Posterior vena cava (tissue), 2 donors: ENCODE results near the gene BBS5. TPM values are rescaled to one million over a fixed set of nuclear protein-coding genes. Genes with fewer than 3 reads are reported as not detected.
"Not testable (repeated sequence)": the region's sequence is repeated elsewhere in the genome, so short reads cannot be mapped to it uniquely, and the experiment has no call there.

ENCODE experiments used
- DNase-seq: peaks from one replicate; pipeline ENCODE4 v3.0.0-alpha.2; 2020; ENCODE audit warnings: low spot score
- intact Hi-C, 2 donors: fragments of 100-400 bp; cut with DNase I; formaldehyde crosslinking; loops; one replicate each; pipeline versions ENCODE4 v1.14.1 to v1.14.2; 2022 to 2023
- total RNA-seq, 2 donors: library from RNA; stranded (reverse); fragmentation: NEBNext Ultra II Directional; extraction: Animal tissue kit (Norgen Biotek cat#: 25700); gene quantifications; one replicate each; pipeline ENCODE4 v1.2.1, GENCODE V29; 2021
- donor health status: DM: yes; HTN: yes; CAD: no.
- donor health status: DM: yes; HTN: yes; CAD: no.

The BBS5 gene
- total RNA-seq, 2 donors from 2014 or later = 7.8 to 9.8 TPM

DNA sequence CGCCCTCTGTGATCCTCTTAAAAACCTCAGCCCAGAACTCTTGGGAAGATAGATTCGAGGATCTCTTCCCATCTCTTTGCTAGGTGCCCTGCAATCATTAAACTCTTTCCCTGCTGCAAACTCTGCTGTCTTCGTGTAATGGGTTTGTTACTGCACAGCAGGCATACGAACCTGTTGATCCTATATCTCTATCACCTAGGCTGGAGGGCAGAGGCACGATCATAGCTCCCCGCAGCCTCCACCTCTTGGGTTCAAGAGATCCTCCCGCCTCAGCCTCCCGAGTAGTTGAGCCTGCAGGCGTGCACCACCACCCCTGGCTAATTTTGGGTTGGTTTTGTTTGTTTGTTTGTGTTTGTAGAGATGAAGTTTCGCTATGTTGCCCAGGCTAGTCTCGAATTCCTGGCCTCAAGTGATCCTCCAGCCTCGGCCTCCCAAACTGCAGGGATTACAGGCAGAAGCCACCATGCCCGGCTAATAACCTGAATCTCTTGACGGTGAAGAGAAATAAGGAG lies 493 bp upstream of the BBS5 start:
- intact Hi-C loops = no loop called here
- no peak for DNase-seq

GRCh38 chr2:169480079-169480465 lies 778 bp downstream of the BBS5 start:
- intact Hi-C loops = no loop called here
- no peak for DNase-seq

DNA sequence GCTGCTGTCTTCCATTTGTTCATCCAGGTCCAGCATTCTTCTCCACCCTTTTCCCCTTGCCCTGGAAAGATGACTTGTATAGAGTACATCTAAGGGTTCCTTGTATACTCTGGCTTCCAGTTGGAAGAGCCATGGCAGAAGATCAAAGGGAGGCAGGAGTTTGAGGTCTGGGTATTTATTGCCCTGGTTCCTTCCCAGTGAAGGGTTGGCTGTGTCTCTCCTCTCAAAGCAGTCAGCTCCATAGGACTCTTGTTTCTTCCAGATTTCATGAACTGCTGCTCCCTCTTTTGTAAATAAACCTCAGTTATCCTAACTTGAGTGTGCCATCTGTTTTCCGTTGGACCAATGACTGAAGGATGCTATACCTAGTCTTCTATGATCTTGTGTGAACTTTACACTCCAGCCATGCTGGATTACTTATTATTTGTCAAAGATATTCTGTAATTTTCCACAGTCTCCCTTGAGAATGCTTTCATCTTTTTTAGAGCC lies 6.4 kb downstream of the BBS5 start:
- intact Hi-C loops = no loop called here

GRCh38 chr2:169486487-169486886 lies 7.2 kb downstream of the BBS5 start:
- intact Hi-C loops = no loop called here
- DNase-seq = no peak

More for the DNA sequence above, 6.4 kb downstream of the BBS5 start:
- no peak for DNase-seq

GRCh38 chr2:169490834-169491233 lies 11.5 kb downstream of the BBS5 start:
- intact Hi-C loops = no loop called here
- no peak for DNase-seq

DNA sequence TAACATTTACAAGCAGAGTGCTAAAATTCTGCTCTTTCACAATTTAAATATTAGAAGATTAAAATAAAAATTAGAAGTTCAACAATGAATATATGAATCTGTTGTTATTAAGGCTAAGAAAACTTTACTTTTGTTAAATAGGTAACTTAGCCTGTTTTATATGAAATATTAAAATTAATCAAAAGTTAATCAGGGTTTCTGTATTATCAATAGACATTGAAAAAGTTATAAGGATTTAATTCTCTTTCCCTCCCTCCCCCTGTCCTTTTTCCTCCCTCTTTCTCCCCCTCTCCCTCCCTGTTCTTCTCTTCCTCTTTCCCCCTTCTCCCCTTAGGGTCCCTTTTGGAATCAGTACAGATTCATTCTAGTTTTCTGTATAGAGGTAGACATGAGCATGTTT lies 12.1 kb downstream of the BBS5 start:
- no peak for DNase-seq
- intact Hi-C loops = no loop called here

DNA sequence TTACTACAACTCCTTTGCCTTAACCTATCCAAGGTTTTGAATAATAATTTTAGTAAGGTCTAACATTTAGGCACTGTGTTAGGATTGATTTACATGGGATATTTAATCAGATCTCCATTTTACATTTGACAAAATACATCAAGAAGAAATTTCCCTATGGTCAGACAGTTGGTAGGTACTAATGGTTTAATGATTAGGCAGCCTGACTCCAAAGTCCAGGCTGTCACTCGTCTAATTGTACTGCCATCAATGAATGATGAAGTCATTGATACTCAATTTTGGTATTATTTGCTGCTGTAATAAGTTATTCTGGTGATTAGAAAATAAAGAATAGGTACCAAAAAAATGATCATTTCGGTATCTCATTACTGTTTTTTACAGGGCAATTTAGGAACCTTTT lies 14.1 kb downstream of the BBS5 start:
- intact Hi-C loops = no loop called here
- no peak for DNase-seq

DNA sequence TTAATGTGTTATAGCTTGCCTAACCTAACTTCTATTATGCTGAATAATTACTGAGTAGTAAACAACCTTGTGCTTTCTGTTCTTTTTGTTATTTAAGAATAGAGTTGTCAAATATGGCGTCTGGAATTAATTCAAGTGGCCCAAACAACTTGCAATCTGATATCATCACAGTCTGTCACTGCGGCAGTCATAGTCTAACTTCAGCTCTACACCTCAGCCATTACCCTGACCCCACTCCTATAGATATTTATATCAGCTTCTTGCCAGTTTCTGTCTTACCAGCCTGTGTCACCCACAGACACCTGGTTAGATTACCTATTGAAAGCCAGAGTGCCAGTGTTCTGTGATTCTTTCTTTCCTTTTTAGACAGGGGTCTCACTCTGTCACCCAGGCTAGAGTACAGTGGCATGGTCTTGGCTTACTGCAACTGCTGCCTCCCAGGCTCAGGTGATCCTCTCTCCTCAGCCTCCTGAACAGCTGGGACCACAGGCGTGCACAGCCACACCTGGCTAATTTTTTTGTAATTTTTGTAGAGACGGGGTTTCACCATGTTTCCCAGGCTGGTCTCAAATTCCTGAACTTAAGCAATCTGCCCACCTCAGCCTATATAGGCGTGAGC lies 16.1 kb downstream of the BBS5 start:
- intact Hi-C loops = no loop called here
- no peak for DNase-seq

DNA sequence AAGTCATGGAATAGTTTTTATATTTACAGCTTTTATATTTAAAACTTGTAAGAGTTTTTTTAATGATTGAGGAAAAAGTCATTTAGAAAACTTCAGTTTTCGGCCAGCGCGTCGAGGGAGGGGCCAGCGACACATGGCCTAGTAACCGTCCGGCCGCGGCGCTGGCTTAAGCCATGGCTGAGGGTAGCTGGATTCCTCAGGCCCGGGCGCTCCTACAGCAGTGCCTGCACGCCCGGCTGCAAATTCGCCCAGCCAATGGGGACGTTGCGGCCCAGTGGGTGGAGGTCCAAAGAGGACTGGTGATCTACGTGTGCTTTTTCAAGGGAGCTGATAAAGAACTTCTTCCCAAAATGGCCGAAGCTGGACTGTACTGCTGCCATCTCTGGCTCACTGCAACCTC lies 25.4 kb downstream of the BBS5 start:
- no peak for DNase-seq
- intact Hi-C loops = no loop called here

DNA sequence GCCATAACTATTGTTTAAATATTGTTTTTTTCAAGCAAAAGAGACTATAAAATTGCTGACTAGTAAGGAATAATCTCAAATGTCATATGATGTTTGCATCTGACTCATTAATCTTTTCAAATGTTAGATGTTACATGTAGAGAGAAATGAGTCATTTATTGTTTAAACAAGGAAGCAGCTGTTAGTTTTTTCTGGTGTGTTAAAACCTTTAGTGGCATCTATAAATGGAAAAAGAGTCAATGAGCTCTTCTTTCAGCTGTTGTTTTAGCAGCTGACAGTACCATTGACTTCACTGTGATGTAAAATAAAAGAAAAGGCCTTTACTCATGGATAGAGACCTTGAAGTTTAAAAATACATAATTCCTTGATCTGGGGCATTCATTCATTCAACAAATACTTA lies 28.4 kb downstream of the BBS5 start:
- intact Hi-C loops = no loop called here
- DNase-seq = no peak

DNA sequence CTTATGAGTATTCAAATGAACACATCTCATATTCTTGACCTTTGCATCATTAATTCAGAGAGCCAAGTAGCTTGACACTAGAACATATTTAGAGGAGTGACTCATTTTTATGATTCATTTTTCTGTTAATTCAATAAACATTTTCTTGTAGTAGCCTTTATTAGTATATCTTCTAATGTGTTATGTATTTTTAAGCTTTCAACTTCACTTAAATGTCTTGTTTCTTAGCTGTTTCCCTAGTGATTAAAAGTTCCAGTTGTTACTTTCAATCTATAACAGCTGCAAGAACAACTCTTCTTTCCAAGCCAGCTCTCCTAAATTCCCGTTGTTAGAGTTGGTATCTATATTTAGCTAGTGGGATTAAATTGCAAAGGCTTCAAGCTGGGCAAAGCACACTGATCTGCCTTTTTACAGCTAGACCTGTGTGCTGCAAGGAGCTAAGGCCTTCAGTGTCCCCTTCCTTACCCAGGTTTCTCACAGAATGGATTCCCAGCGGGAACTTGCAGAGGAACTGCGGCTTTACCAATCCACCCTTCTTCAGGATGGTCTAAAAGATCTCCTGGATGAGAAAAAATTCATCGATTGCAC lies 30.1 kb downstream of the BBS5 start, which contains the start of gene KLHL41:
KLHL41 (plus strand) TSS at position 405 of the 588 bp plus-strand sequence; CDS start at position 482, 77 bp downstream.
- DNase-seq = no peak
- intact Hi-C loops = no loop called here

DNA sequence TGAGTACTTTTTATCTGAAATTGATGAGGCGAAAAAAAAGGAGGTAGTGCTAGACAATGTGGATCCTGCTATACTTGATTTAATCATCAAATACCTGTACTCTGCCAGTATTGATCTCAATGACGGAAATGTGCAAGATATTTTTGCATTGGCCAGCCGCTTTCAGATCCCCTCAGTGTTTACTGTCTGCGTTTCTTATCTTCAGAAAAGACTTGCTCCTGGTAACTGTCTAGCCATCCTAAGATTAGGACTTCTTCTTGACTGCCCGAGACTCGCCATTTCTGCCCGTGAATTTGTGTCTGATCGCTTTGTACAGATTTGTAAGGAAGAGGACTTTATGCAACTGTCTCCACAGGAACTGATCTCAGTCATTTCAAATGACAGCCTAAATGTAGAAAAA lies 30.7 kb downstream of the BBS5 start:
- no peak for DNase-seq
- intact Hi-C loops = no loop called here

DNA sequence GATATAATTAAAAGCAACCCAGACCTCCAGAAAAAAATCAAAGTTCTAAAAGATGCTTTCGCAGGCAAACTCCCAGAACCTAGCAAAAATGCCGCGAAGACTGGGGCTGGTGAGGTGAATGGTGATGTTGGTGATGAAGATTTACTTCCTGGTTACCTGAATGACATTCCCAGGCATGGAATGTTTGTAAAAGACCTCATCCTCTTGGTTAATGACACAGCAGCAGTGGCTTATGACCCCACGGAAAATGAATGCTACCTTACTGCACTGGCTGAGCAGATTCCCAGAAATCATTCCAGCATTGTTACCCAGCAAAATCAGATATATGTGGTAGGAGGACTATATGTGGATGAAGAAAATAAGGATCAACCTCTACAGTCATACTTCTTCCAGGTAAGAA lies 31.2 kb downstream of the BBS5 start:
- no peak for DNase-seq
- intact Hi-C loops = no loop called here

- intact Hi-C loops = no loop called here
- no peak for DNase-seq
Measured at GRCh38 chr2:169511818-169512217, 32.5 kb downstream of the BBS5 start.

GRCh38 chr2:169512525-169512924 lies 33.2 kb downstream of the BBS5 start:
- no peak for DNase-seq
- intact Hi-C loops = no loop called here

- no peak for DNase-seq
- intact Hi-C loops = no loop called here
Measured at GRCh38 chr2:169513094-169513493, 33.8 kb downstream of the BBS5 start.

DNA sequence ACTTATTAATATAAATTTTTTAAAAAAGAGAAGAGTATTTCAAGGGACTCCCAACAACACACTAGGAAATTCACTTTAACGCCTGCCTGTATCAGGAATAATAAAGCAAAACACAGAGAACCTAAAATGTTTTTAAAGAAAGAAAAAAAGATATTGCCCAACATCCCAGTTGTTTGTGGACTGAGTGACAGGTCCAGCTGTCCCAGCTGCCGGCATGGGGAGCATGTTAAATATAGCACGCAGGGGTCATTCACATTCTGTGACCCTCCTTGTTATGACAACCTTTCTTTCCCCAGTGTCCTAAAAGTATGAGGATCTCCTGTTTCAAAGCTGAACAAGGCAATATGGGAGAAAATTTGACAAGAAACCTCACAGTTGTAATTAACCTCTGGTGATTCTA lies 34.6 kb downstream of the BBS5 start:
- intact Hi-C loops = no loop called here
- DNase-seq = no peak

GRCh38 chr2:169514758-169515157 lies 35.5 kb downstream of the BBS5 start:
- DNase-seq, intact Hi-C loops: not testable (repeated sequence)

GRCh38 chr2:169516488-169516995 lies 37.2 kb downstream of the BBS5 start:
- DNase-seq, intact Hi-C loops: not testable (repeated sequence)

DNA sequence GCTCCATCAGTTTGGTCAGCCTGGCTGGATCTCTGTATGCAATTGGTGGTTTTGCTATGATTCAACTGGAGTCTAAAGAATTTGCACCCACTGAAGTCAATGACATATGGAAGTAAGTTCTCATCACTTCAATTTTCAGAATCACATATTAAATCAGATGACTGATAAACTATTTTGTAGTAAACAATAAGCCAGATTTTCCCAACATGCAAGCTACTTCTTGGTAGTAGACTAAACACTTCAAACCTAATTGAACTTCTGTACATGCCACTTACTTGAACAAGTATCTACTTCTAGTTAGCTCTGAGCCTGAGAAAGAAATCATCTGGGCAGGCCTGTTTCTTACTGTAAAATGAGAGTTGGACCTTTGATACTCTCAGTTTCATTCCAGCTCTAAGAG lies 41.6 kb downstream of the BBS5 start:
- intact Hi-C loops = no loop called here
- no peak for DNase-seq

DNA sequence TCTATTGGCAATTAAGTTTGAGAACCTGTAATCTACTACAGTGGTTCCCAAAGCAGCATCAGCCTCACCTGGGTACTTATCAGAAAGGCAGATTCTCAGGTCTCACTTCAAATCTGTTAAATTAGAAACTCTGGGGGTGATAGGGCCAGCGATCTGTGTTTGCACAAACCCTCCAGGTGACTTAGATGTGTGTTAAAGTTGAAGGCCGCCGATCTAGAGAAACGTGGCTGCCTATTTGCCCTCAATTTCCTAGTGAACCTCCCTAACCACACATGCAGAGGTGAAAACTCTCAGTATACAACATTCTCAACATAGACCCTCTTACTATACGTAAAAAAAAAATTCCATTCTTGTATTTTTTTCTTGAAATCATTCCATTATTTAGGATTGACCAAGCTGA lies 44.4 kb downstream of the BBS5 start:
- intact Hi-C loops = no loop called here

More for the DNA sequence above, 44.4 kb downstream of the BBS5 start:
- no peak for DNase-seq
